Right atrium auricular region (tissue), 2 donors: ENCODE data around the gene MX2. TPM values are rescaled to one million over a fixed set of nuclear protein-coding genes. Genes with fewer than 3 reads are reported as not detected.

Experiments used
- DNase-seq: peaks from one replicate; pipeline ENCODE4 v3.0.0-alpha.2; 2019; ENCODE audit warnings: low spot score
- H3K27ac ChIP-seq, 2 donors: fragments of 200-600 bp; sonication (generic); 1 replicate in 1 of 2; 2 replicates in 1 of 2; pipeline ENCODE4 v1.5.1; 2016 to 2019
- H3K27me3 ChIP-seq, 2 donors: fragments of 200-600 bp; sonication (generic); one replicate each; pipeline versions ENCODE4 v1.5.1 to v1.6.0; 2017 to 2019
- H3K36me3 ChIP-seq: fragments of 200-600 bp; sonication (generic); one replicate; pipeline ENCODE4 v1.5.1; 2016
- H3K4me1 ChIP-seq, 2 donors: fragments of 200-600 bp; sonication (generic); one replicate each; pipeline versions ENCODE4 v1.5.1 to v1.6.0; 2017 to 2019
- H3K4me3 ChIP-seq, 2 donors: fragments of 200-600 bp; sonication (generic); 1 replicate in 1 of 2; 2 replicates in 1 of 2; pipeline ENCODE4 v1.5.1; 2017 to 2019; ENCODE audit warnings: mild to moderate bottlenecking in 1 of 2, moderate library complexity in 1 of 2
- H3K9me3 ChIP-seq, 2 donors: fragments of 200-600 bp; sonication (generic); one replicate each; pipeline ENCODE4 v1.5.1; 2019
- CTCF ChIP-seq, 2 donors: fragments of 200-600 bp; sonication (generic); IDR thresholded peaks; one replicate each; pipeline ENCODE4 v1.5.1; 2019; ENCODE audit warnings: antibody characterized with exemption in 2 of 2
- total RNA-seq, 2 donors: library from RNA; depleted of rRNA; stranded (reverse); fragments of >200 nt; gene quantifications; one replicate each; pipeline ENCODE4 v1.1.0, GENCODE V29; 2016

The MX2 gene
- total RNA-seq, 2 donors from 2014 or later = 5.5 to 5.9 TPM

- Histone ChIP-seq H3K27ac (no peak overlapping the region), H3K4me1 (peaks cover 0 to 16% of the 10 kb centered on the region in 2 donors), H3K36me3 (peaks cover 29% of the 10 kb centered on the region), H3K27me3 (no peaks in the 10 kb centered on the region), H3K9me3 (peaks cover 0 to 5% of the 10 kb centered on the region in 2 donors), H3K4me3 (no peak overlapping the region)
- peak; percentile 42 for DNase-seq
- TF ChIP-seq CTCF (IDR thresholded peaks at IDR 0.05) = no peak
Observed at GRCh38 chr21:41429925-41430491, 68.2 kb downstream of the MX2 start.

GRCh38 chr21:41431788-41432548, 70.1 kb downstream of the MX2 start:
- no peak overlapping the region for H3K27ac ChIP-seq
- H3K4me1 ChIP-seq = peaks cover 0 to under 1% of the 10 kb centered on the region in 2 donors
- no peak overlapping the region for H3K4me3 ChIP-seq
- no peaks in the 10 kb centered on the region for H3K27me3 ChIP-seq
- H3K9me3 ChIP-seq = peaks cover 0 to 6% of the 10 kb centered on the region in 2 donors
- TF ChIP-seq CTCF (IDR thresholded peaks at IDR 0.05) = no peak
- H3K36me3 ChIP-seq = peaks cover 46% of the 10 kb centered on the region
- no peak for DNase-seq

GRCh38 chr21:41432562-41433460, 71.0 kb downstream of the MX2 start:
- Histone ChIP-seq H3K9me3 (peaks cover 0 to 6% of the 10 kb centered on the region in 2 donors), H3K27me3 (no peaks in the 10 kb centered on the region), H3K4me3 (no peak overlapping the region), H3K27ac (no peak overlapping the region), H3K4me1 (no peaks in the 10 kb centered on the region), H3K36me3 (peaks cover 46% of the 10 kb centered on the region)
- DNase-seq = peak; percentile 38
- no peak for TF ChIP-seq CTCF (IDR thresholded peaks at IDR 0.05)

GRCh38 chr21:41433566-41433965, 71.7 kb downstream of the MX2 start:
- peaks cover 0 to 6% of the 10 kb centered on the region in 2 donors for H3K9me3 ChIP-seq
- no peak overlapping the region for H3K27ac ChIP-seq
- H3K4me1 ChIP-seq = no peaks in the 10 kb centered on the region
- no peaks in the 10 kb centered on the region for H3K27me3 ChIP-seq
- H3K36me3 ChIP-seq = peaks cover 46% of the 10 kb centered on the region
- no peak overlapping the region for H3K4me3 ChIP-seq
- TF ChIP-seq CTCF (IDR thresholded peaks at IDR 0.05) = no peak
- DNase-seq = no peak

GRCh38 chr21:41435706-41436105, 73.9 kb downstream of the MX2 start:
- peak; percentile 32 for DNase-seq

More at GRCh38 chr21:41435706-41436105, 73.9 kb downstream of the MX2 start:
- peaks cover 0 to 6% of the 10 kb centered on the region in 2 donors for H3K9me3 ChIP-seq
- no peak for TF ChIP-seq CTCF (IDR thresholded peaks at IDR 0.05)
- H3K27ac ChIP-seq = no peak overlapping the region
- H3K36me3 ChIP-seq = peaks cover 46% of the 10 kb centered on the region
- H3K4me3 ChIP-seq = no peak overlapping the region
- no peaks in the 10 kb centered on the region for H3K27me3 ChIP-seq
- H3K4me1 ChIP-seq = no peaks in the 10 kb centered on the region
